Activated CD8-positive, alpha-beta memory T cell treated with anti-CD3 and anti-CD28 coated beads for 4 hours (primary cell): ENCODE results near the gene TXNDC15.
"Not testable (repeated sequence)": the region's sequence is repeated elsewhere in the genome, so short reads cannot be mapped to it uniquely, and the experiment has no call there.

ENCODE experiments used
- DNase-seq, 2 donors: peaks; one replicate each; pipeline ENCODE4 v3.0.0-alpha.2; 2020; ENCODE audit warnings: low read depth in 2 of 2

Gene TXNDC15, protein sequence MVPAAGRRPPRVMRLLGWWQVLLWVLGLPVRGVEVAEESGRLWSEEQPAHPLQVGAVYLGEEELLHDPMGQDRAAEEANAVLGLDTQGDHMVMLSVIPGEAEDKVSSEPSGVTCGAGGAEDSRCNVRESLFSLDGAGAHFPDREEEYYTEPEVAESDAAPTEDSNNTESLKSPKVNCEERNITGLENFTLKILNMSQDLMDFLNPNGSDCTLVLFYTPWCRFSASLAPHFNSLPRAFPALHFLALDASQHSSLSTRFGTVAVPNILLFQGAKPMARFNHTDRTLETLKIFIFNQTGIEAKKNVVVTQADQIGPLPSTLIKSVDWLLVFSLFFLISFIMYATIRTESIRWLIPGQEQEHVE

DNA sequence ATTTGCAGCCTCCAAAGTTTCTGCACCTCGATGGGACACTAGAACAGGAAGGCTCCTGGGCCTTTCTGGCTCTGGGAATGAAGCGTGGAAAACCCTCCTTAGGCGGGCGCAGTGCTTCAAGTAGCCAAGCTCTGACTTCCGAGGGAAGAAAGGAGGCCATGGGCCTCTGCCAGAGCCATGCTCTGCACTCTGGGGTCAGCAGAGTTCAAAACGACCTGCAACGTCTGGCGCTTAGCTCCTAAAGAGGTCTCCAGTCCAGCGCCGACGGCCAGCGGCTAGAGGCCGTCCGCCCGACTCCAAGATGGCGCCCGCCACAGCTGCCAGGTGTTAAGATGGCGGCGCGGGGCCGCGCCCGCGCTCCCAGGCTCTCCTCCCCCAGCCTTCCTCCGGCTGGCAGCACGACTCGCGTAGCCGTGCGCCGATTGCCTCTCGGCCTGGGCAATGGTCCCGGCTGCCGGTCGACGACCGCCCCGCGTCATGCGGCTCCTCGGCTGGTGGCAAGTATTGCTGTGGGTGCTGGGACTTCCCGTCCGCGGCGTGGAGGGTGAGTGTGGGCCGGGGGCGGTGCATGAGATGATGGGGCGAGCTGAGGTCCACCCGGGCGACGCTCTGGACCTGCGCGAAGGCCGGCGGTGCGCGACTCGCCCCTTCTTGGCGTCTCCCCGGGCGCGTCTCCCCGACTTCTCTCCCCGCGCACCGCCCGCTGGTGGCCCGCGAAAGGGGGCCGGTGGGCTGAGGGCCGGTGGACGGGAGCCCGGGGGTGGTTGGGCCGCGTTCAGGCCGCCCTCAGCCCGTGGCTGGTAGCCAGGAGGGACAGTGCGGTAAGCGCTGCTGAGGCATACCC is at the start of gene TXNDC15:
TSS of gene TXNDC15 (plus strand) at position 385 of the 844 bp plus-strand sequence. CDS start at position 442, 57 bp downstream.
- peak; percentile 52 to 53 for DNase-seq

DNA sequence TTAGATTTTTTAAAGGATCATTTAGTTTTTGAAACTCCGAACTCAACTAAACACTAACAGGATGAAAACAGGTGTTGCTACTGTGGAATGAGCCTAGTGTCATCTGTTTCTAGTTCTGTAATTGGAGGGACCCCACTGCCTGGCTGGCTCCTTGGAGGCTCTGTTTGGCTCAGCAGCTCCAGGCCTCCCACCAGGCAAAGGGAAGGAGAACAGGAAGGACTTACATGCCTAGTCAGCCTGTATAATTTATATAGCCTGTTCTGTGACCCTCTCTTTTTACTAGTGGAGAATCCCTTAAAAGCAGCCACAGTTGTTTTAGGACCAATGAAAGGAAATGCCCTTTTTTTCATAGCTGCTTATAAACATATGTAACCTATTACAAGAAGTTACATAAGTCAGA is 49.5 kb upstream of the TXNDC15 start:
- DNase-seq = no peak

DNA sequence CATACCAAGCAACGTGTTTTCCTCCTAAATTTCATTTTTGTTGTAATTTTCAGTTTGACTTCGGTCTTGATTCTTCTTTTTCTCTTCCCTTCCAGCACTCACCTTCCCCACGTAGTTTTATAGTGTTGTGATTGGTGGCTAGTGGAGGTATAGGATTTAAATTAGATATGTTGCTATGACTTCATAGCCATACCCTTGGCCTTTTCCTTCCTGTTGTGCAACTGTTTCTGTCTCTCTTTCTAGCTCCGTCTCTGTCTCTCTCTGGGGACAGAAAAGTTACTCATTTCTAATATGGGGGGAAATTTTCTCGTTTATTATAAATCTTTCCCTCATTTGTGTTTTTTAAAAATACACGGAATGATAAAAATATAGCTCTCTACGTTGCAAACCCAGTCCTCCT is 49.0 kb upstream of the TXNDC15 start:
- no peak for DNase-seq

DNA sequence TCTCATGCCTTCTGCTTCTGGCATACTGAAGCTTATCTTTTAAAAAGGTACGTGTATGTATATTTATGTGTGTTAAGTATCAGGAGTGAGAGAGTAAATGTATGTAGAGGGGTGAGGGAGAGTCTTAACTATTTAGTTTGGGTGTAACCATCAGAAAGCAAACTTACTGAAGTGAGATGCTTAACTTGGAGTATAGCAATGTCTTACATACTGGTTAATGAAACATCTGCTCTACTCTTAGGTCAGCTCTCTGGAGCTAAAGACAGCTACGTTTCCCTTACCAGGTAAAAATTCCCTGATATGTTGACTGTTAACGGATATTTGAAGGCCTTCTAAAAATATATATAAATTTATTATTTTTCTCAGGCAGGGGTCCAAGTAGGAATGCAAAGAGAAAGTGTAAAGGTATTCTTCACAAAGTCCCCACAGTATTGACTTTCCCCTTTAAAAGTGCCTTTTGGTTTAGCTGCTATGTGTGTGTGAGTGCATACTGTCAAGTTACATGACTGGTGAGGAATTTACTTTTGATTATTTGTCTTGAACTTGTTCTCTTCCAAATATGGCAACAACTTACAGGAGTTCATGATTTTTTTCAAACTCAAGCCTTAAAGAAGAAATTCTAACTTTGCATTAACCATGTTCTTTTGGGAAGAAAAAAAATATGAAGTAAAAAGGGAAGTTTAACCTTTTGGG is 40.7 kb upstream of the TXNDC15 start:
- no peak for DNase-seq

- no peak for DNase-seq
Observed at GRCh38 chr5:134835623-134836022, 38.5 kb upstream of the TXNDC15 start.

GRCh38 chr5:134837530-134838181 is 36.5 kb upstream of the TXNDC15 start:
- no peak for DNase-seq

GRCh38 chr5:134838361-134838760 is 35.8 kb upstream of the TXNDC15 start:
- not testable (repeated sequence) for DNase-seq

GRCh38 chr5:134840811-134841210 is 33.4 kb upstream of the TXNDC15 start:
- no peak for DNase-seq

DNA sequence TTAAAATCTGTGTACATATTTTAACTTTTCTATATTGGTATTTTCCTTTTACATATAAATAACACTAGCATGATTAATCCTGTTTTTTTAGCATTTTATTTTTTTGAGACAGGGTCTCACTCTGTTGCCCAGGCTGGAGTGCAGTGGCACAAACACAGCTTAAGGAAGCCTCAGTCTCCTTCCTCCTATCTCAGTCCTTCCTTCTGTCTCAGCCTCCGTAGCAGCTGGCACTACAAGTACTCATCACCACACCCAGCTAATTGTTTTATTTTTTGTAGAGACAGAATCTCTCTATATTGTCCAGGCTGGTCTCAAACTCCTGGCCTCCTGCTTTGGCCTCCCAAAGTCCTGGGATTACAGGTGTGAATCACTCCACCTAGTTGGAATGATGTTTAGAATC is 29.9 kb upstream of the TXNDC15 start:
- no peak for DNase-seq

DNA sequence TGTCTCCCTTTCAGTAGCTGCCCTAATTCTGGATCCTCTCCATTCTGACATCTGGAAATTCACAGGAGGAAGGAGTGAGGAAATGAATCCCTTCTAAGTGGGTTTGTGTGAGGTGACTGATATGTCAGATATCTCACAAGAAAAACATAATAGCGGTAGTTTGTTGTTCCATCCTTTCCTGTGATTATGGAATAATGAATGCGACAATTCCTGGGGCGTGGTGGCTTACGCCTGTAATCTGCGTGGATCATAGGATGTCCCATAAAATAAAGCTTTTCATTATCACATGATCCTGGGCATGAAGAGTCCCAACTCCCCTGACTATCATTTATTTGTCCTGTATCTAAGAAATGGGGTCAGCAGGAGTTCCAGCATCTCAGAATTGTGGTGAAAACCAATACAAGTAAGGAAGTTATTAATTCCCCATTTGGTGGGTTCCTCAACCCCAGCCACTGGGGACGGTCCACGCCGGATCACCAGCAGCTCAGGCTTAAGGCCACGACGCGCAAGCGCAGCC is 28.8 kb upstream of the TXNDC15 start:
- DNase-seq = no peak

GRCh38 chr5:134845852-134846640 is 28.1 kb upstream of the TXNDC15 start, which contains the start of gene C5orf24:
C5orf24 (plus strand) TSS chr5:134845968; CDS start chr5:134854901, 8,933 bp downstream.
- DNase-seq = peak; percentile 83 to 86

DNA sequence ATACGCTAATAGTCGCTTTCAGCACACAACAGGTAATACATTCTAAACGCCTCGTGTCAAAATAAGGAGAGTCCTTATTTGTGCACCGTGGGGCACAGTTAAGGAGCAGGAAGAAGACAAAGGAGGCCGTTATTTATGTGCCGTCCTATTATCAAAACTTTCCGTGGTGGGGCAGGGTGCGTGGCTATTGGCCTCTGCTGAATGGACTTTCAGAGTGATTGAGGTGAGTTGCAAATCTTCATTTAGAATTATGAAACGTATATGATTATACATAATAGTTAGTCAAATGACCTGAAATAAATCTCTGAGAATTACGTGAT is 27.6 kb upstream of the TXNDC15 start:
- no peak for DNase-seq

DNA sequence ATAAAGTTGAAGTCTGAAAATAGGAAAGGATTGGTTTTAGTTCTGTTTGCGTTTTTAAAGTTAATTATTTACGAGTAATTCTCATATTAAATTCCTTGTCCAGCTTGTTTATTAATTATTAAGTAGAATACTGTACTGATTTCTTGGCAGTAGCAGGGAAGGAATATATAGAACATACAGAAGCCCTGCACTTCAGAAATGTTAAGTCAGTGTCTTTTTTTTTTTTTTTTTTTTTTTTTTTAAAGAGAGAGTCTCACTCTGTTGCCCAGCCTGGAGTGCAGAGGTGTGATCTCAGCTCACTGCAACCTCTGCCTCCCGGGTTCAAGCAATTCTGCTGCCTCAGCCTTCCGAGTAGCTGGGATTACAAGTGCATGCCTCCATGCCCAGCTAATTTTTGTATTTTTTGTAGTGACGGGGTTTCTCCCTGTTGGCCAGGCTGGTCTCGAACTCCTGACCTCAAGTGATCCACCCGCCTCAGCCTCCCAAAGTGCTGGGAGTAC is 24.7 kb upstream of the TXNDC15 start:
- not testable (repeated sequence) for DNase-seq

DNA sequence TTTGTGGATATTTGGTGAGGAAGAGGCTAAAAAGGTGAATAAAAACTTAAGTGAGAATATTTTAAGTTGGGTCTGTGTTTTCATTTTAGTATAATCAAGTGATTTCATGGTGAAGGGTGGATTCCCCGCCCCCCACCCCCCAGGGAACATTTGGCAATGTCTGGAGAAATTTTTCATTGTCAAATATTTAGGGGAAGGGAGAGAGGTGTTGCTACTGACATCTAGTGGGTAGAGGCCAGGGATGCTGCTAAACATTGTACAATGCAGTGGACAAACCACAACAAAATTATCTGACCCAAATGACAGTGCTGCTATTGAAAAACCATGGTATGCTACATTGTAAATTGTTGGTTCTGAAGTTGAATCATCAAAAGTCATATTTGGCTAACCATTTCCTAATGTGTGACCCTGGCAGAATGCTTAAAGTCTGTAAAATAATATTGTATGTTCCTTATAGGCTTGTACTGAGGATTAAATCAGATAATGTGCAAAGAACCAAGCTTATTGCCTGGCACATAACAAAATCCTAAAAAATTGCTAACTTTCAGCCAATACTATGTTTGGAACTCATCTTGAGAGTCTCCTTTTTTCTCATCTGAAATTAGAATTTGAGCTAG is 22.8 kb upstream of the TXNDC15 start:
- DNase-seq = no peak

- DNase-seq = not testable (repeated sequence)
Observed at GRCh38 chr5:134856465-134856864, 17.7 kb upstream of the TXNDC15 start.

GRCh38 chr5:134857401-134857800 is 16.8 kb upstream of the TXNDC15 start:
- no peak for DNase-seq

GRCh38 chr5:134864707-134865106 is 9.5 kb upstream of the TXNDC15 start:
- DNase-seq = no peak

DNA sequence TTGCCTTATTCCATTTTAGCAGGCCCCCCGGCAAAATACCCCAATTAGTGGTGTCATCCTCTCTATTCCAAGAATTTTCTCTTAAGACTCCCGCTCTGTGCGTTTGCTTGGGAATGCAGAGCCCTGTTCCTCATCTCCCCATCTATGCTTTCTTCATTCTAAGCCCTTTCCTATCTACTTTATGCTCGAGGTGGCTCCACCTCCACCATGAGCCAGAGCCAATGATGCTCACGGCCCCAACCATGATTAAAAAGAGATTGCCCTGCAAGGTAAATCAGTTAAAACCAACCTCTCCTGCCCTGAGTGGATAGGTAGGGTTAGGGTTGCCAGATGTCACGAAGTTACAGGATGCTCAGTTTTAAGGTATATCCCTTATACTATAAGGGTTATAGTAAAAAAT is 677 bp upstream of the TXNDC15 start:
- DNase-seq = no peak

DNA sequence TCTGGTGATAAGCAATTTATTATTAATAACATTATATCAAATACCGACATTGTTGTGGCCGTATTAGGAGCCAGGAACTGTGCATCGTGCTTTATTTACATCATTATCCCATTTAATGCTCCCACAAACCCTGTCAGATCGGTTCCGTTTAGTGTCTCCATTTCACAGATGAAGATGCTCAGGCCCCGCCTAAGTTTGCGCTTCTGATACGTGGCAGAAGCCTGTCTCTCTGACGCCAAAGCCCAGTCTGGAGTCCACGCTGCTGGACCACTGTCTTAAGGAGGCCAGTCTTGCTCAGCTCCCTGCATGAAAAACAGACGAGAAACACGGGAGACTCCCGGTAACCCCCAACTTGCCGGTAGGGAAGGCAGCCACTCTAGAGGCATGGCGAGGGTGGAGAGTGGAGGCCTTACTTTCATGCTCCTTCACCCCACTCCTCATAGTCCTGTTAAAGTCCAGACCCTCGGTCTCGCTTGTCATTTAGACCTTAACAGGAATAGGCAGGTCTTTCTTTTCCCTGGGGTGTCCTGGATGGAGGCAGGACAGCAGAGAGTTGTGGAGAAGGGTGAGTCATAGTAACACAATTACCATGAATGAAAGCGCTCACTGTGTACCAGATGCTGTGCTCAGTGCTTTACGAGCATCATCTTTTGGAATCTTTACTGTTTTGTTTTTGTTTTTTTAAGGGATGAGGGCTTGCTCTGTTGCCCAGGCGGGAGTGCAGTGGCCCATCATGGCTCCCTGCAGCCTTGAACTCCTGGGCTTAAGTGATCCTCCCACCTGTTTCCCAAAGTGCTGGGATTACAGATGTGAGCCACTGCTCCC is 872 bp downstream of the TXNDC15 start:
- DNase-seq = no peak
